OCI-LY3 (cell line): ENCODE data around the gene FOXL1.

Experiments used
- EZH2phosphoT487 ChIP-seq: fragments of 200-600 bp; shearing (Covaris generic); IDR thresholded peaks from 2 replicates; pipeline ENCODE4 v1.6.1; 2018; ENCODE audit warnings: antibody characterized with exemption, mixed run types, low read depth
- TF ChIP-seq, protein P1 (sequence below): fragments of 200-600, 300-600 bp; sonication (generic); IDR thresholded peaks from 2 replicates; pipeline ENCODE4 v1.5.1; 2014; ENCODE audit warnings: antibody characterized with exemption, low read length, low read depth

DNA sequence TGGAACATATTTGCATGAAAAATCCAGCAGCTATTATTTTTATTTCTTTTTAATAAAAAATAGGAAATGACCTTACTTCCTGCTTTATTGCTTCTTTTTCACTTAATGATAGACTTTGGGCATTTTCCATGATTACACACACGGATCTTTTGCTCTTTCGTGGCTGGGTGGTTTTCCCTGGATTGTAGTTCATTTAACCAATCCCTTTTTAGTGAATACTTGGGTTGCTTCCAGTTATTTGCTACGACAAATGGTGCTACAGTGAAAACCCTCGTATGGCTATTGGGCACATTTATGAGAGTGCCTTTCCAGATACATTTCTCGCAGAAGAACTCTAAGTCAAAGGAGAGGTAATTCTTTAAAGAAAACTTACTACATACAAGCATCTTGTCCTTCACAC is 38.6 kb downstream of the FOXL1 start:
- TF ChIP-seq, protein P1, sequence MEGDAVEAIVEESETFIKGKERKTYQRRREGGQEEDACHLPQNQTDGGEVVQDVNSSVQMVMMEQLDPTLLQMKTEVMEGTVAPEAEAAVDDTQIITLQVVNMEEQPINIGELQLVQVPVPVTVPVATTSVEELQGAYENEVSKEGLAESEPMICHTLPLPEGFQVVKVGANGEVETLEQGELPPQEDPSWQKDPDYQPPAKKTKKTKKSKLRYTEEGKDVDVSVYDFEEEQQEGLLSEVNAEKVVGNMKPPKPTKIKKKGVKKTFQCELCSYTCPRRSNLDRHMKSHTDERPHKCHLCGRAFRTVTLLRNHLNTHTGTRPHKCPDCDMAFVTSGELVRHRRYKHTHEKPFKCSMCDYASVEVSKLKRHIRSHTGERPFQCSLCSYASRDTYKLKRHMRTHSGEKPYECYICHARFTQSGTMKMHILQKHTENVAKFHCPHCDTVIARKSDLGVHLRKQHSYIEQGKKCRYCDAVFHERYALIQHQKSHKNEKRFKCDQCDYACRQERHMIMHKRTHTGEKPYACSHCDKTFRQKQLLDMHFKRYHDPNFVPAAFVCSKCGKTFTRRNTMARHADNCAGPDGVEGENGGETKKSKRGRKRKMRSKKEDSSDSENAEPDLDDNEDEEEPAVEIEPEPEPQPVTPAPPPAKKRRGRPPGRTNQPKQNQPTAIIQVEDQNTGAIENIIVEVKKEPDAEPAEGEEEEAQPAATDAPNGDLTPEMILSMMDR: no peak
- TF ChIP-seq EZH2phosphoT487: no peak
